A673 (cell line): ENCODE measurements around the gene C1orf174. TPM values are rescaled to one million over a fixed set of nuclear protein-coding genes. Genes with fewer than 3 reads are reported as not detected.

Experiments
- BruUV-seq: library from RNA; stranded (reverse); fragments of 400-500 nt; replicated peaks from 2 replicates; lab custom pipeline; 2021; lab: Mats Ljungman, UMichigan
- CTCF ChIA-PET: fragments of 300-600 bp; sonication (Branson Sonifier 250); formaldehyde crosslinking; loops from one replicate; lab custom pipeline; 2022; ENCODE audit warnings: antibody characterized with exemption; lab: Charles Lee
- POLR2A ChIA-PET: fragments of 300-600 bp; sonication (Branson Sonifier 250); formaldehyde crosslinking; loops from one replicate; lab custom pipeline; 2022; ENCODE audit warnings: antibody characterized with exemption; ENCODE audit not compliant: low non-redundant PET; lab: Charles Lee
- DNase-seq: peaks from one replicate; pipeline ENCODE4 v3.0.0-alpha.2; 2015; ENCODE audit warnings: low spot score
- H3K27ac ChIP-seq: fragments of 200-600 bp; sonication (generic); 2 replicates; pipeline ENCODE4 v1.5.1; 2016; ENCODE audit warnings: mixed run types, low read depth, mild to moderate bottlenecking, mixed read lengths, antibody characterized with exemption, low read length; ENCODE audit not compliant: poor library complexity, severe bottlenecking
- H3K27me3 ChIP-seq: fragments of 200-600 bp; sonication (generic); replicated peaks from 2 replicates; pipeline ENCODE4 v1.6.1; 2017; ENCODE audit warnings: mixed run types, low read depth, mild to moderate bottlenecking, mixed read lengths, antibody characterized with exemption, low read length; ENCODE audit not compliant: insufficient read depth, poor library complexity
- H3K36me3 ChIP-seq: fragments of 200-600 bp; sonication (generic); 2 replicates; pipeline ENCODE4 v1.6.1; 2016; ENCODE audit warnings: mixed run types, mild to moderate bottlenecking, mixed read lengths, antibody characterized with exemption, low read length; ENCODE audit not compliant: insufficient read depth, poor library complexity, severe bottlenecking
- H3K4me1 ChIP-seq: fragments of 200-600 bp; sonication (generic); 2 replicates; pipeline ENCODE4 v1.6.1; 2017; ENCODE audit warnings: mixed run types, mild to moderate bottlenecking, mixed read lengths, antibody characterized with exemption, low read length; ENCODE audit not compliant: insufficient read depth, poor library complexity, severe bottlenecking
- H3K4me3 ChIP-seq: fragments of 200-600 bp; sonication (generic); 2 replicates; pipeline ENCODE4 v1.5.1; 2016; ENCODE audit warnings: low read depth, mixed run types, mild to moderate bottlenecking, mixed read lengths, low read length; ENCODE audit not compliant: poor library complexity, severe bottlenecking
- H3K9me3 ChIP-seq: fragments of 200-600 bp; sonication (generic); 2 replicates; pipeline ENCODE4 v1.6.1; 2016; ENCODE audit warnings: mixed run types, low read depth, mild to moderate bottlenecking, mixed read lengths, antibody characterized with exemption, low read length; ENCODE audit not compliant: poor library complexity, severe bottlenecking
- EZH2 ChIP-seq: fragments of 200-600 bp; sonication (generic); IDR thresholded peaks from 2 replicates; pipeline ENCODE4 v1.6.1; 2017; ENCODE audit warnings: borderline replicate concordance, low read depth, mild to moderate bottlenecking, mixed read lengths, antibody characterized with exemption, low read length; ENCODE audit not compliant: poor library complexity, severe bottlenecking
- intact Hi-C: fragments of 100-400 bp; cut with micrococcal nuclease; formaldehyde crosslinking; loops from one replicate; pipeline ENCODE4 v1.10.0; 2022; ENCODE audit not compliant: unreplicated experiment
- total RNA-seq: library from RNA; stranded (reverse); gene quantifications from 2 replicates; pipeline ENCODE4 v1.2.3, GENCODE V29; 2021
- TF ChIP-seq, protein P1 (sequence below): fragments of 300-800, 200-600 bp; sonication (generic); conservative IDR thresholded peaks from 2 replicates; pipeline ENCODE4 v1.5.1; 2017; ENCODE audit warnings: low read depth, mild to moderate bottlenecking, antibody characterized with exemption, low read length, moderate library complexity, mixed read lengths

Gene C1orf174
- total RNA-seq, 1 experiment from 2014 or later = 36.2 TPM

DNA sequence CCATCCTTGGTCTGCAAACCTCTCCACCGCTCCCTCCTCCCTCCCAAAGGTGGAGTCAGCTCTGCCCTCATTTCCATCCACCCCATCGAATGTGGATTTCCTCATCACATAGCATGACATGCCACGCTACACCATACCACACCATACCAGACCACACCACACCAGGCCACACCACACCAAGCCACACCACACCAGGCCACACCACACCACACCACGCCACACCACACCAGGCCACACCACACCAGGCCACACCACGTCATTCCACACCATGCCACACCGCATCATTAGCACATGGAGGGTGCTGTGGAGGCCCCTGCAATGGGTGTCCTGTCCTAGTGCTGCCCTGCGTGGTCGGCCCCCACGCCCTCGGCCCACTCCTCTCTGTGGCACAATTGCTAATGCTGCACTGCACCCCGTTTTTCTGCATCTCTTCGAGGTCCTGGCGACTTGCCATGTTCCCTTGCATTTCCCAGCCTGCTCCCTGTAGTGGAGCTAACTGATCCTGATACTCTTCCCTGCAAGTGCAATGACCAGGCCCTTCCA, 31.5 kb downstream of the C1orf174 start:
- Histone ChIP-seq H3K27ac (no peak overlapping the region), H3K4me1 (no peaks in the 10 kb centered on the region), H3K4me3 (no peak overlapping the region), H3K27me3 (no peaks in the 10 kb centered on the region), H3K9me3 (no peaks in the 10 kb centered on the region), H3K36me3 (no peaks in the 10 kb centered on the region)
- TF ChIP-seq EZH2 = no peak
- TF ChIP-seq, protein P1, sequence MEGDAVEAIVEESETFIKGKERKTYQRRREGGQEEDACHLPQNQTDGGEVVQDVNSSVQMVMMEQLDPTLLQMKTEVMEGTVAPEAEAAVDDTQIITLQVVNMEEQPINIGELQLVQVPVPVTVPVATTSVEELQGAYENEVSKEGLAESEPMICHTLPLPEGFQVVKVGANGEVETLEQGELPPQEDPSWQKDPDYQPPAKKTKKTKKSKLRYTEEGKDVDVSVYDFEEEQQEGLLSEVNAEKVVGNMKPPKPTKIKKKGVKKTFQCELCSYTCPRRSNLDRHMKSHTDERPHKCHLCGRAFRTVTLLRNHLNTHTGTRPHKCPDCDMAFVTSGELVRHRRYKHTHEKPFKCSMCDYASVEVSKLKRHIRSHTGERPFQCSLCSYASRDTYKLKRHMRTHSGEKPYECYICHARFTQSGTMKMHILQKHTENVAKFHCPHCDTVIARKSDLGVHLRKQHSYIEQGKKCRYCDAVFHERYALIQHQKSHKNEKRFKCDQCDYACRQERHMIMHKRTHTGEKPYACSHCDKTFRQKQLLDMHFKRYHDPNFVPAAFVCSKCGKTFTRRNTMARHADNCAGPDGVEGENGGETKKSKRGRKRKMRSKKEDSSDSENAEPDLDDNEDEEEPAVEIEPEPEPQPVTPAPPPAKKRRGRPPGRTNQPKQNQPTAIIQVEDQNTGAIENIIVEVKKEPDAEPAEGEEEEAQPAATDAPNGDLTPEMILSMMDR = no peak
- BruUV-seq = no TSS peak
- DNase-seq = no peak
- ChIA-PET CTCF (no interaction called here), POLR2A (no interaction called here)
- intact Hi-C loops = no loop called here

DNA sequence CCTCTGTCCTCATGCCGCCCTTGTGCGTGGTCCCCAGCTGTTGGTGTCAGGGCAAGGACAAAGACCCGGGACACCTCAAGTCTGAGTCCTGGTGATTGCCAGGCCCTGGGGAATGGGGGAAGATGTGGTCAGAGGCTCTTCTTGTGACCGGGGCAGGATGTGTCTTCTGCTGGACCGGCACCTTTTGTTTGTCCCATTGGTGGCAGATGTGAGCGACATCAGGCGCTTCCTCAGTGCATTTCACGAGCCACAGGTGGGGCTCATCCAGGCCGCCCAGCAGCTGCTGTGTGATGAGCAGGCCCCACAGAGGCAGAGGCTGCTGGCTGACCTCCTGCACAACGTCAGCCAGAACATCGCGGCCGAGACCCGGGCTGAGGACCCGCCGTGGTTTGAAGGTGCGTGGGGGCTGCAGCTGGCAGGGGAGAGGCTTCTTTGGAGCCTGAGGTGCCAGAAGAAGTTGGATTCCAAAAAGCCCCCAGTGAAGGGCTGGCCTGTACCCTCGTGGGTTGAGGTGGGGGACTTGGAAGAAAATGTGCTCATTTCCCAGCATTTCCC, 34.4 kb downstream of the C1orf174 start:
- Histone ChIP-seq H3K27me3 (no peaks in the 10 kb centered on the region), H3K4me3 (no peak overlapping the region), H3K36me3 (no peaks in the 10 kb centered on the region), H3K4me1 (no peaks in the 10 kb centered on the region), H3K27ac (no peak overlapping the region), H3K9me3 (no peaks in the 10 kb centered on the region)
- BruUV-seq = no TSS peak
- intact Hi-C loops = no loop called here
- ChIA-PET CTCF (interaction anchor here (0.6 kb wide), 1 partner anchor 33 kb away, joined by 5 read pairs; no protein-coding TSS in a partner anchor), POLR2A (no interaction called here)
- no peak for TF ChIP-seq EZH2
- TF ChIP-seq, protein P1 = no peak
- no peak for DNase-seq

DNA sequence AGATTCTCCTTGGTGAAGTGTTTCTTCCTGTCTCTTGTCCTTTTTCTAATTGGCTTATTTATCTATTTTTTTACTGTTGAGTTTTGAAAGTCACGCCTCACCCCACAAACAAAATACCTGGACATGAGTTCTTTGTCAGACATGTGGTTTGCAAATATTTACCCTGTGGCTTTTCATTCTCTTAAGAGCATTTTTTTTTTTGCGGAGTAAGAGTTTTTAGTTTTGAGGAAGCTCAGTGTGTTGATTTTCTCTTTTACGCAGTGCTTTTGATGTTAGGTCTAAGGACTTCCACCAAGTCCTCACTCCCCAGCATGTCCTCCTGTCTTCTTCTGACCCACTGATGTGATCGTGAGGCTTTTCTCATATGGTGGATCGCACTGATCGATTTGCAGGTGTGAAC, 35.2 kb downstream of the C1orf174 start:
- no TSS peak for BruUV-seq
- CTCF ChIA-PET = interaction anchor here (0.6 kb wide), 1 partner anchor 34 kb away, joined by 5 read pairs; no protein-coding TSS in a partner anchor
- POLR2A ChIA-PET = no interaction called here

More for the DNA sequence above, 35.2 kb downstream of the C1orf174 start:
- Histone ChIP-seq H3K4me3 (no peak overlapping the region), H3K36me3 (no peaks in the 10 kb centered on the region), H3K4me1 (no peaks in the 10 kb centered on the region), H3K9me3 (no peaks in the 10 kb centered on the region), H3K27ac (no peak overlapping the region), H3K27me3 (no peaks in the 10 kb centered on the region)
- intact Hi-C loops = no loop called here
- DNase-seq = no peak
- TF ChIP-seq, protein P1 = no peak
- TF ChIP-seq EZH2 = no peak
